HEK293T (cell line): ENCODE data around the gene EVA1A.

Experiments used
- CTCF ChIA-PET: fragments of 350-600 bp; formaldehyde crosslinking; extraction: SDS; loops from one replicate; lab custom pipeline; 2021; ENCODE audit warnings: antibody characterized with exemption, inconsistent platforms; lab: Yijun Ruan, JAX
- POLR2A ChIA-PET: fragments of 350-600 bp; formaldehyde crosslinking; extraction: SDS; loops from one replicate; lab custom pipeline; 2020; ENCODE audit warnings: antibody characterized with exemption, inconsistent platforms; lab: Yijun Ruan, JAX
- DNase-seq: peaks from one replicate; pipeline ENCODE4 v3.0.0; 2012; ENCODE audit warnings: mixed read lengths; ENCODE audit errors: extremely low spot score
- ARNT ChIP-seq: fragments of 450-650 bp; IDR thresholded peaks from 2 replicates; pipeline ENCODE4 v1.6.1; 2017; ENCODE audit warnings: mild to moderate bottlenecking
- BHLHE40 ChIP-seq: fragments of 450-650 bp; IDR thresholded peaks from 2 replicates; pipeline ENCODE4 v1.6.1; 2016; ENCODE audit warnings: mild to moderate bottlenecking, moderate library complexity, borderline replicate concordance
- CTBP1 ChIP-seq: fragments of 450-650 bp; IDR thresholded peaks from 2 replicates; pipeline ENCODE4 v1.6.1; 2016; ENCODE audit warnings: borderline replicate concordance
- ELF4 ChIP-seq: fragments of 450-650 bp; IDR thresholded peaks from 2 replicates; pipeline ENCODE4 v1.6.1; 2017; ENCODE audit warnings: antibody characterized with exemption
- FOXA1 ChIP-seq: fragments of 450-650 bp; IDR thresholded peaks from 2 replicates; pipeline ENCODE4 v1.6.1; 2016; ENCODE audit warnings: mild to moderate bottlenecking
- FOXK2 ChIP-seq: fragments of 450-650 bp; IDR thresholded peaks from 2 replicates; pipeline ENCODE4 v1.6.1; 2016; ENCODE audit warnings: mild to moderate bottlenecking
- FOXM1 ChIP-seq: fragments of 450-650 bp; IDR thresholded peaks from 2 replicates; pipeline ENCODE4 v1.6.1; 2017; ENCODE audit warnings: mild to moderate bottlenecking, borderline replicate concordance
- HDGF ChIP-seq: fragments of 450-650 bp; IDR thresholded peaks from 2 replicates; pipeline ENCODE4 v1.6.1; 2017; ENCODE audit warnings: antibody characterized with exemption, borderline replicate concordance
- L3MBTL2 ChIP-seq: fragments of 450-650 bp; conservative IDR thresholded peaks from 2 replicates; pipeline ENCODE4 v1.6.1; 2016; ENCODE audit warnings: mild to moderate bottlenecking
- LEF1 ChIP-seq: fragments of 450-650 bp; IDR thresholded peaks from 2 replicates; pipeline ENCODE4 v1.6.1; 2017; ENCODE audit warnings: mild to moderate bottlenecking, borderline replicate concordance
- NFRKB ChIP-seq: fragments of 450-650 bp; IDR thresholded peaks from 2 replicates; pipeline ENCODE4 v1.6.1; 2016; ENCODE audit warnings: mild to moderate bottlenecking, moderate library complexity
- PKNOX1 ChIP-seq: fragments of 450-650 bp; IDR thresholded peaks from 2 replicates; pipeline ENCODE4 v1.6.1; 2016
- SP1 ChIP-seq: fragments of 450-650 bp; IDR thresholded peaks from 2 replicates; pipeline ENCODE4 v1.6.1; 2017
- SUZ12 ChIP-seq: fragments of 450-650 bp; IDR thresholded peaks from 2 replicates; pipeline ENCODE4 v1.6.1; 2016; ENCODE audit warnings: mild to moderate bottlenecking
- TARDBP ChIP-seq: fragments of 450-650 bp; IDR thresholded peaks from 2 replicates; pipeline ENCODE4 v1.6.1; 2016
- ZNF384 ChIP-seq: fragments of 450-650 bp; IDR thresholded peaks from 2 replicates; pipeline ENCODE4 v1.6.1; 2016

EVA1A gene

GRCh38 chr2:75580606-75581005 is 19.9 kb upstream of the EVA1A start:
- CTCF ChIA-PET, result no interaction called here

GRCh38 chr2:75580156-75580555 is 19.4 kb upstream of the EVA1A start:
- ChIA-PET POLR2A (no interaction called here), CTCF (no interaction called here)
- DNase-seq, result no peak
- TF ChIP-seq HDGF (no peak), L3MBTL2 (no peak), PKNOX1 (no peak), FOXM1 (no peak), BHLHE40 (no peak), ARNT (no peak), FOXA1 (no peak), LEF1 (no peak), NFRKB (no peak), SP1 (no peak)

More at GRCh38 chr2:75580606-75581005, 19.9 kb upstream of the EVA1A start:
- DNase-seq, result no peak
- POLR2A ChIA-PET, result no interaction called here
- TF ChIP-seq BHLHE40 (no peak), ELF4 (no peak), FOXM1 (no peak), L3MBTL2 (no peak), HDGF (no peak), ZNF384 (no peak), LEF1 (no peak), PKNOX1 (no peak), NFRKB (no peak), CTBP1 (no peak), FOXK2 (no peak), TARDBP (no peak), ARNT (no peak), SUZ12 (no peak), FOXA1 (no peak)

- TF ChIP-seq ZNF384 (no peak), CTBP1 (no peak), FOXK2 (no peak), ELF4 (no peak), LEF1 (no peak), L3MBTL2 (no peak), ARNT (no peak), FOXA1 (no peak), SP1 (no peak), TARDBP (no peak), NFRKB (no peak), HDGF (no peak), BHLHE40 (no peak), FOXM1 (no peak)
- POLR2A ChIA-PET, result no interaction called here
- CTCF ChIA-PET, result no interaction called here
- no peak for DNase-seq
Measured at GRCh38 chr2:75579186-75579585, 18.4 kb upstream of the EVA1A start.

GRCh38 chr2:75577280-75577679 is 16.5 kb upstream of the EVA1A start:
- ChIA-PET POLR2A (no interaction called here), CTCF (no interaction called here)
- no peak for DNase-seq
- TF ChIP-seq SP1, result no peak
- TF ChIP-seq L3MBTL2, result no peak
- TF ChIP-seq BHLHE40, result no peak
- no peak for TF ChIP-seq TARDBP
- TF ChIP-seq LEF1, result no peak
- no peak for TF ChIP-seq ZNF384
- no peak for TF ChIP-seq HDGF
- TF ChIP-seq CTBP1, result no peak
- no peak for TF ChIP-seq SUZ12
- TF ChIP-seq FOXA1, result no peak
- TF ChIP-seq ELF4, result no peak
- no peak for TF ChIP-seq FOXM1
- TF ChIP-seq ARNT, result no peak

GRCh38 chr2:75574106-75574505 is 13.4 kb upstream of the EVA1A start:
- CTCF ChIA-PET, result no interaction called here

GRCh38 chr2:75573145-75573878 is 12.6 kb upstream of the EVA1A start:
- TF ChIP-seq L3MBTL2 (no peak), FOXM1 (no peak), SP1 (no peak), ARNT (no peak), NFRKB (no peak), FOXK2 (no peak), HDGF (no peak), PKNOX1 (no peak), LEF1 (no peak), BHLHE40 (no peak), SUZ12 (no peak), TARDBP (no peak), ELF4 (no peak)
- POLR2A ChIA-PET, result no interaction called here
- no peak for DNase-seq
- CTCF ChIA-PET, result no interaction called here

More at GRCh38 chr2:75574106-75574505, 13.4 kb upstream of the EVA1A start:
- no peak for DNase-seq
- POLR2A ChIA-PET, result no interaction called here
- TF ChIP-seq FOXK2 (no peak), CTBP1 (no peak), ZNF384 (no peak), SP1 (no peak), BHLHE40 (no peak), SUZ12 (no peak), L3MBTL2 (no peak), LEF1 (no peak)
